Measurements from ENCODE around the gene CACNG1.

DNA sequence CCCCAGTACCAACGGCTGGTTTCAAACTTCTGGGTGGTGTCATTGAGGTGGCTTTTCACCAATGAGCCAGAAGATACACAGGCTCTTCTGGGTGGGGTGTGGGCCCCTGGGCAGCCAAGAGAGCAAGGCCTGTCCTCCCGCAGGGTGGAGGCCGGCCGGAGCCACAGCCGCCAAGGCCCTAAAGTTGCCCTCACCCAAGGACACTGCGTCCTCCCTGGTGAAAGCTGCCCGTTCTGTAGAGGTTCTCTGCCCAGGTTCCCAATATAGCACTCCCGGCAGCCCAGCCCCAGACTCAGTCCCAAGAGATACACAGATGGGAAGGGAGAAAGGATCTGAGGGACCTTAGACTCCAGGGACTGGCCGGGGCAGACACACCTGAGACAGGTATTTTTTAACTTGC lies 10.7 kb upstream of the CACNG1 start:
- TF ChIP-seq CTCF (IDR thresholded peaks at IDR 0.05) = no peak
- TF ChIP-seq POLR2A (IDR thresholded peaks at IDR 0.05) = no peak

Measured in heart left ventricle (tissue), 13 donors.